Stimulated activated naive CD4-positive, alpha-beta T cell (primary cell): ENCODE data around the gene GFRA1.

Experiments
- DNase-seq, 6 experiments: peaks; one replicate each; lab custom pipeline; 2025; lab: John Stamatoyannopoulos, UW

The GFRA1 gene

GRCh38 chr10:116029826-116030225, 243.2 kb downstream of the GFRA1 start:
- no peak for DNase-seq

- DNase-seq, result no peak
Observed at GRCh38 chr10:116027355-116027754, 245.7 kb downstream of the GFRA1 start.

- DNase-seq, result no peak
Observed at GRCh38 chr10:116026725-116027124, 246.3 kb downstream of the GFRA1 start.

- DNase-seq, result no peak
Observed at GRCh38 chr10:116026315-116026714, 246.7 kb downstream of the GFRA1 start.

GRCh38 chr10:116024271-116024878, 248.6 kb downstream of the GFRA1 start:
- no peak for DNase-seq

GRCh38 chr10:116017405-116017804, 255.6 kb downstream of the GFRA1 start:
- DNase-seq, result no peak

GRCh38 chr10:116015583-116016333, 257.2 kb downstream of the GFRA1 start:
- no peak for DNase-seq

GRCh38 chr10:116014871-116015582, 258.0 kb downstream of the GFRA1 start:
- no peak for DNase-seq

- DNase-seq, result no peak
Observed at GRCh38 chr10:116014326-116014725, 258.7 kb downstream of the GFRA1 start.

GRCh38 chr10:116011929-116012328, 261.1 kb downstream of the GFRA1 start:
- DNase-seq, result no peak

GRCh38 chr10:116007256-116007891, 265.6 kb downstream of the GFRA1 start:
- DNase-seq, result no peak
